Measurements from ENCODE around the gene SYNJ1. TPM values are rescaled to one million over a fixed set of nuclear protein-coding genes. Genes with fewer than 3 reads are reported as not detected.

SYNJ1 gene
- total and polyA plus RNA-seq, 2 of the 13 experiments (the other 11 are each of a cell fraction or from before 2014, with no cell fraction given): 2.0 to 2.7 TPM

- DNase-seq (ENCODE audit: low spot score) (no peak), ATAC-seq (no peak), FAIRE-seq (no peak)
- H3K27me3 ChIP-seq (ENCODE audit: control insufficient read depth in 1 of 2, insufficient read depth in 2 of 2, low read length in 2 of 2): no peaks in the 10 kb centered on the region; a peak in 1 of 5 replicates
- H3K4me2 ChIP-seq (ENCODE audit: low read depth, low read length): peak overlapping the region; percentile 93
- H3K4me3 ChIP-seq (replicated peaks in 1 of 3; ENCODE audit: insufficient read depth in 1 of 3, low read depth in 2 of 3, low read length in 3 of 3): peak overlapping the region; percentile 76 to 94 (median 91)
- H3K9ac ChIP-seq (ENCODE audit: insufficient read depth, low read depth, low read length): peak overlapping the region; percentile 79
- ChIA-PET CTCF (ENCODE audit: low intra/inter-chr PET ratio, low total read pairs) (no interaction called here), POLR2A (interaction anchor here (0.9 to 3.2 kb wide), 9 partner anchors 9 to 996 kb away, joined by 3 to 31 read pairs (median 4); partner anchors contain the start of genes CFAP298, IFNAR1 and PAXBP1)
- under 1% methylated on average over 8 of the region's 13 CpGs for WGBS (ENCODE audit: low lambda C conversion rate)
- H3K9me3 ChIP-seq (ENCODE audit: low read length): no peaks in the 10 kb centered on the region
- H2AFZ ChIP-seq (ENCODE audit: low read length): peak overlapping the region; percentile 93
- peaks cover 15% of the 10 kb centered on the region; the same call in 1 of the 2 replicates for H3K4me1 ChIP-seq (ENCODE audit: insufficient read depth, low read length)
- BruUV-seq (replicated peaks): TSS peak; percentile 81
- H3K27ac ChIP-seq (ENCODE audit: extremely low read length, insufficient read depth, low read length): peak overlapping the region; percentile 84
- H3K36me3 ChIP-seq (replicated peaks in 1 of 2; ENCODE audit: control insufficient read depth in 1 of 2, insufficient read depth in 2 of 2, low read length in 2 of 2): peaks cover 0 to 2% of the 10 kb centered on the region in 2 experiments; a peak in 2 of 5 replicates
- in situ Hi-C loops (cut with HindIII; ENCODE audit: extremely low pct_ligation_motif_present, low pct_unique_long_range_greater_than_20kb): loop anchor here (5.0 kb wide), 1 partner anchor 44 kb away; the partner anchor contains the start of gene PAXBP1
- no peaks in the 10 kb centered on the region for H4K20me1 ChIP-seq (ENCODE audit: insufficient read depth, low read length)
- intact Hi-C loops (cut with micrococcal nuclease; ENCODE audit: unreplicated experiment): loop anchor here (5.0 kb wide), 2 partner anchors 39 to 76 kb away; no protein-coding TSS in a partner anchor
- H3K79me2 ChIP-seq (ENCODE audit: insufficient read depth, low read length): no peaks in the 10 kb centered on the region
- TF ChIP-seq CREM (IDR thresholded peaks at IDR 0.05) (no peak), CREM (CRISPR knock-in tag; IDR thresholded peaks at IDR 0.05) (0 out of 2 replicates have a peak, but pooled peaks have one; percentile 26), KMT2A (CRISPR knock-in tag; IDR thresholded peaks at IDR 0.05) (no peak), JUNB (CRISPR knock-in tag; IDR thresholded peaks at IDR 0.05; ENCODE audit: borderline replicate concordance) (no peak), NFATC3 (CRISPR knock-in tag; IDR thresholded peaks at IDR 0.05) (0 out of 2 replicates have a peak, but pooled peaks have one; percentile 2), ZNF207 (IDR thresholded peaks at IDR 0.05; ENCODE audit: borderline replicate concordance) (no peak), FOXA3 (CRISPR knock-in tag; IDR thresholded peaks at IDR 0.05) (peak; percentile 24; the same call in 1 of the 2 replicates), NR2F6 (IDR thresholded peaks at IDR 0.05) (no peak), NR2F6 (CRISPR knock-in tag; IDR thresholded peaks at IDR 0.05) (0 out of 2 replicates have a peak, but pooled peaks have one; percentile 40), ZNF335 (CRISPR knock-in tag; IDR thresholded peaks at IDR 0.05) (no peak), ATF4 (CRISPR knock-in tag; IDR thresholded peaks at IDR 0.05) (no peak), BRCA1 (CRISPR knock-in tag; IDR thresholded peaks at IDR 0.05) (no peak), EHMT2 (IDR thresholded peaks at IDR 0.05; ENCODE audit: borderline replicate concordance, low read depth, low read length) (peak; percentile 74; the same call in 1 of the 2 replicates), ZBTB46 (CRISPR knock-in tag; IDR thresholded peaks at IDR 0.05; ENCODE audit: borderline replicate concordance) (no peak), ZFP37 (CRISPR knock-in tag; IDR thresholded peaks at IDR 0.05; ENCODE audit: borderline replicate concordance) (0 out of 2 replicates have a peak, but pooled peaks have one; percentile 52), GATAD1 (CRISPR knock-in tag; IDR thresholded peaks at IDR 0.05) (no peak), YY1 (IDR thresholded peaks at IDR 0.05; ENCODE audit: insufficient read depth, insufficient replicate concordance, low read depth, low read length) (peak; percentile 50), CHCHD3 (CRISPR knock-in tag; IDR thresholded peaks at IDR 0.05) (no peak), ETV5 (CRISPR knock-in tag; IDR thresholded peaks at IDR 0.05; ENCODE audit: borderline replicate concordance) (0 out of 2 replicates have a peak, but pooled peaks have one; percentile 0)
Measured at GRCh38 chr21:32728456-32728839, 635 bp upstream of the SYNJ1 start.
